Measurements from ENCODE around the gene C19orf25. TPM values are rescaled to one million over a fixed set of nuclear protein-coding genes. Genes with fewer than 3 reads are reported as not detected.
A peak's percentile ranks its signal among the peaks of the same experiment; 100 is the strongest.

The C19orf25 gene
- total and polyA plus RNA-seq, 2 of the 13 experiments (the other 11 are each of a cell fraction or from before 2014, with no cell fraction given), result 14.2 to 32.4 TPM

DNA sequence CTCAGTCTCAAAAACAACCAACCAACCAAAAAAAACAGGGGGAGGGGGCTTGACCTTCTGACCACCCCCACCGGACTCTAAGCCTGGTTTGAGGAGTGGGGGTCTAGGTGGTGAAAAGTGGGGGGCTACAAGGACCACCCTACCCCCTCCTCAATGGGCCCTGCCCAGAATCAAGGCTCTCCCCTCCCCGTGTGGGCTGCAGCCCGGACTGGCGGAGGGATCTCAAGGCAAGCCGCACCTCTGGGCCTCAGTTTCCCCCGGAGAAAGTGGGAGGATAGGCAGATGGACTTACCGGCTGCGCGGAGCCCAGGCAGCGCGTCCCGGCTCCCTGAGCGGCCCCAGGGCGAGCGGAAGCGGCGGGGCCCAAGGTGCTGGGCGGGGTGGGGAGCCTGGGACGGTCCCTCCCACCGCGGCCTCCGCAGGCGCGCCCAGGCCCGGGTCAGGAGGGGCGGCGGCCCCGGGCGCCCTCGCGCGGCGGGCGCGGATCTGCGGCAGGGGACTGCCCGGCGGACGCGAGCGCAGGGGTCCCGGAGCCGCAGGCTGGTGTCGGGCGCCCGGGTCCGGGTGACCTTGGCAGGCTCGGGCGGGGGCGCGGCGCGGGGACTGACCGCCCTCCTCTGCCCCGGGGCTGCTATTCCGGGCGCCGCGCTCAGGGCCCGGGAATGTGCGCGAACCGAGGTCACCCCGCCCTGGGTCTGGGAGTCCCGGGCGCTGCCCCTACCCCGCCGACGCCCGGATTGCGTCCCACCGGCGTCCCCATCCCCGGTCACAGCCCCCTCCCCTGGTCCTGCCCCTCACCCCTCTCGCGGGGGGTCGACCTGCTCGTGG is 33.9 kb upstream of the C19orf25 start, which contains the start of gene ADAMTSL5 (continued):
- 0 out of 2 replicates have a peak, but pooled peaks have one; percentile 40 for TF ChIP-seq ZNF761 (CRISPR knock-in tag; conservative IDR thresholded peaks at IDR 0.05)
- no peak for TF ChIP-seq HOXD1 (CRISPR knock-in tag; IDR thresholded peaks at IDR 0.05)
- TF ChIP-seq GABPA (IDR thresholded peaks at IDR 0.05; ENCODE audit: low read depth, low read length), result peak; percentile 65
- peak; percentile 53 for TF ChIP-seq GABPA (CRISPR knock-in tag; IDR thresholded peaks at IDR 0.05; ENCODE audit: low read depth)
- TF ChIP-seq MTA1 (CRISPR knock-in tag; IDR thresholded peaks at IDR 0.05; ENCODE audit: borderline replicate concordance), result no peak
- TF ChIP-seq ZNF138 (CRISPR knock-in tag; IDR thresholded peaks at IDR 0.05; ENCODE audit: low read depth), result no peak
- no peak for TF ChIP-seq IKZF4 (CRISPR knock-in tag; IDR thresholded peaks at IDR 0.05; ENCODE audit: borderline replicate concordance, low read depth, not compliant biosample characterization)
- TF ChIP-seq SMAD3 (CRISPR knock-in tag; IDR thresholded peaks at IDR 0.05), result no peak
- TF ChIP-seq, protein P1, sequence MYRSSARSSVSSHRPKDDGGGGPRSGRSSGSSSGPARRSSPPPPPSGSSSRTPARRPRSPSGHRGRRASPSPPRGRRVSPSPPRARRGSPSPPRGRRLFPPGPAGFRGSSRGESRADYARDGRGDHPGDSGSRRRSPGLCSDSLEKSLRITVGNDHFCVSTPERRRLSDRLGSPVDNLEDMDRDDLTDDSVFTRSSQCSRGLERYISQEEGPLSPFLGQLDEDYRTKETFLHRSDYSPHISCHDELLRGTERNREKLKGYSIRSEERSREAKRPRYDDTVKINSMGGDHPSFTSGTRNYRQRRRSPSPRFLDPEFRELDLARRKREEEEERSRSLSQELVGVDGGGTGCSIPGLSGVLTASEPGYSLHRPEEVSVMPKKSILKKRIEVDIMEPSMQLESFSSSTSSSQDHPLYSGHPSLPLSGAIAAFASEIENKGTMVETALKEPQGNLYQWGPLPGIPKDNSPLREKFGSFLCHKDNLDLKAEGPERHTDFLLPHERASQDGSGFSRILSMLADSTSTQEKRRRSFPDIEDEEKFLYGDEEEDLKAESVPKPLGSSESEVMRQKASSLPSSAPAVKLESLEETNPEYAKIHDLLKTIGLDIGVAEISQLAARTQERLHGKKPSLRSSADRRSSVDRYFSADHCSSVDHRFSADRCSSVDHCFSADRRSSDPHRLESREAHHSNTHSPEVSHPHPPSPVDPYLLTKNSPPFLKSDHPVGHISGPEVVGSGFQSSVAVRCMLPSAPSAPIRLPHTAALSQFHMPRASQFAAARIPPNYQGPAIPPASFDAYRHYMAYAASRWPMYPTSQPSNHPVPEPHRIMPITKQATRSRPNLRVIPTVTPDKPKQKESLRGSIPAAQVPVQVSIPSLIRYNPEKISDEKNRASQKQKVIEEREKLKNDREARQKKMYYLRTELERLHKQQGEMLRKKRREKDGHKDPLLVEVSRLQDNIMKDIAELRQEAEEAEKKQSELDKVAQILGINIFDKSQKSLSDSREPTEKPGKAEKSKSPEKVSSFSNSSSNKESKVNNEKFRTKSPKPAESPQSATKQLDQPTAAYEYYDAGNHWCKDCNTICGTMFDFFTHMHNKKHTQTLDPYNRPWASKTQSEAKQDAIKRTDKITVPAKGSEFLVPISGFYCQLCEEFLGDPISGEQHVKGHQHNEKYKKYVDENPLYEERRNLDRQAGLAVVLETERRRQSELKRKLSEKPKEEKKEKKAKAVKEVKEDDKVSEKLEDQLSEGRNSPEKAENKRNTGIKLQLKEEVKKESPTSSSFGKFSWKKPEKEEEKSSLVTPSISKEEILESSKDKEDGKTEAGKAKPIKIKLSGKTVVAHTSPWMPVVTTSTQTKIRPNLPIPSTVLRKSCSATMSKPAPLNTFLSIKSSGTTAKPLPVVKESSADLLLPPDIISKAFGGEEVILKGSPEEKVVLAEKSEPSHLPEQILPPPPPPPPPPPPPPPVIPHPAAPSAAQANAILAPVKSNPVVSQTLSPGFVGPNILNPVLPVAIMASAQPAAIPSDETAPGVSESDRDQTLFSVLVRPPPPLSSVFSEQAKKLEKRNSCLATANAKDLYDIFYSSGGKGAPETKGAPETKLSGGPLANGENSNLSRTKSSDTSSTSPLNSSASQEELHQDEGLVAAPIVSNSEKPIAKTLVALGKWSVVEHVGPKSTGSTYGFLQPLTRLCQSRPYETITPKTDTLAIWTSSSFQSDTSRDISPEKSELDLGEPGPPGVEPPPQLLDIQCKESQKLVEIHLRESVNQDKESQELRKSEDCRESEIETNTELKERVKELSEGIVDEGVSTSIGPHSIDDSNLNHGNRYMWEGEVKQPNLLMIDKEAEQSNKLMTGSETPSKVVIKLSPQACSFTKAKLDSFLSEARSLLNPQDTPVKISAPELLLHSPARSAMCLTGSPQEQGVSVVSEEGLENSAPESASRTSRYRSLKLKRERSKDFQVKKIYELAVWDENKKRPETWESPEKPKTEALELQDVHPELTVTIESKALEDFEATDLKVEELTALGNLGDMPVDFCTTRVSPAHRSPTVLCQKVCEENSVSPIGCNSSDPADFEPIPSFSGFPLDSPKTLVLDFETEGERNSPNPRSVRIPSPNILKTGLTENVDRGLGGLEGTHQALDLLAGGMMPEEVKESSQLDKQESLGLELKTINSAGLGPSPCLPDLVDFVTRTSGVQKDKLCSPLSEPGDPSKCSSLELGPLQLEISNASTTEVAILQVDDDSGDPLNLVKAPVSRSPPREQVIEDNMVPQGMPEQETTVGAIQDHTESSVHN (CRISPR knock-in tag; IDR thresholded peaks at IDR 0.05), result no peak
- no peak for TF ChIP-seq MBD4 (IDR thresholded peaks at IDR 0.05; ENCODE audit: borderline replicate concordance, low read length)
- no peak for TF ChIP-seq FLYWCH1 (CRISPR knock-in tag; IDR thresholded peaks at IDR 0.05)
- no peak for TF ChIP-seq ZNF850 (CRISPR knock-in tag; conservative IDR thresholded peaks at IDR 0.05)
- TF ChIP-seq PTBP1 (IDR thresholded peaks at IDR 0.05; ENCODE audit: low read depth, low read length, poor library complexity, severe bottlenecking), result peak; percentile 38
- TF ChIP-seq ZNF782 (CRISPR knock-in tag; IDR thresholded peaks at IDR 0.05; ENCODE audit: borderline replicate concordance), result no peak
- TF ChIP-seq, protein P2, sequence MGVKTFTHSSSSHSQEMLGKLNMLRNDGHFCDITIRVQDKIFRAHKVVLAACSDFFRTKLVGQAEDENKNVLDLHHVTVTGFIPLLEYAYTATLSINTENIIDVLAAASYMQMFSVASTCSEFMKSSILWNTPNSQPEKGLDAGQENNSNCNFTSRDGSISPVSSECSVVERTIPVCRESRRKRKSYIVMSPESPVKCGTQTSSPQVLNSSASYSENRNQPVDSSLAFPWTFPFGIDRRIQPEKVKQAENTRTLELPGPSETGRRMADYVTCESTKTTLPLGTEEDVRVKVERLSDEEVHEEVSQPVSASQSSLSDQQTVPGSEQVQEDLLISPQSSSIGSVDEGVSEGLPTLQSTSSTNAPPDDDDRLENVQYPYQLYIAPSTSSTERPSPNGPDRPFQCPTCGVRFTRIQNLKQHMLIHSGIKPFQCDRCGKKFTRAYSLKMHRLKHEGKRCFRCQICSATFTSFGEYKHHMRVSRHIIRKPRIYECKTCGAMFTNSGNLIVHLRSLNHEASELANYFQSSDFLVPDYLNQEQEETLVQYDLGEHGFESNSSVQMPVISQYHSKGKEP (CRISPR knock-in tag; IDR thresholded peaks at IDR 0.05), result no peak
- no peak for TF ChIP-seq ZNF367 (CRISPR knock-in tag; IDR thresholded peaks at IDR 0.05; ENCODE audit: borderline replicate concordance)
- TF ChIP-seq, protein P3, sequence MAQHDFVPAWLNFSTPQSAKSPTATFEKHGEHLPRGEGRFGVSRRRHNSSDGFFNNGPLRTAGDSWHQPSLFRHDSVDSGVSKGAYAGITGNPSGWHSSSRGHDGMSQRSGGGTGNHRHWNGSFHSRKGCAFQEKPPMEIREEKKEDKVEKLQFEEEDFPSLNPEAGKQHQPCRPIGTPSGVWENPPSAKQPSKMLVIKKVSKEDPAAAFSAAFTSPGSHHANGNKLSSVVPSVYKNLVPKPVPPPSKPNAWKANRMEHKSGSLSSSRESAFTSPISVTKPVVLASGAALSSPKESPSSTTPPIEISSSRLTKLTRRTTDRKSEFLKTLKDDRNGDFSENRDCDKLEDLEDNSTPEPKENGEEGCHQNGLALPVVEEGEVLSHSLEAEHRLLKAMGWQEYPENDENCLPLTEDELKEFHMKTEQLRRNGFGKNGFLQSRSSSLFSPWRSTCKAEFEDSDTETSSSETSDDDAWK (CRISPR knock-in tag; IDR thresholded peaks at IDR 0.05), result no peak
- no peak for TF ChIP-seq MIXL1 (CRISPR knock-in tag; IDR thresholded peaks at IDR 0.05)
- peak; percentile 99 for TF ChIP-seq KDM1A (CRISPR knock-in tag; IDR thresholded peaks at IDR 0.05)
- no peak for TF ChIP-seq MXD4 (CRISPR knock-in tag; IDR thresholded peaks at IDR 0.05)
